Ishikawa (cell line): ENCODE results near the gene BIN1.

ENCODE experiments used
- CEBPB ChIP-seq: IDR thresholded peaks from 2 replicates; pipeline ENCODE4 v1.6.1; 2012
- CREB1 ChIP-seq: IDR thresholded peaks from 2 replicates; pipeline ENCODE4 v1.6.1; 2012; ENCODE audit warnings: low read depth
- EGR1 ChIP-seq: IDR thresholded peaks from 2 replicates; pipeline ENCODE4 v1.6.1; 2012
- EP300 ChIP-seq: IDR thresholded peaks from 2 replicates; pipeline ENCODE4 v1.6.1; 2012; ENCODE audit warnings: borderline replicate concordance
- FOXM1 ChIP-seq: IDR thresholded peaks from 2 replicates; pipeline ENCODE4 v1.6.1; 2012; ENCODE audit warnings: low read depth, borderline replicate concordance
- NFIC ChIP-seq: IDR thresholded peaks from 2 replicates; pipeline ENCODE4 v1.6.1; 2012
- RAD21 ChIP-seq: IDR thresholded peaks from 2 replicates; pipeline ENCODE4 v1.6.1; 2012; ENCODE audit warnings: low read depth
- TAF1 ChIP-seq: IDR thresholded peaks from 2 replicates; pipeline ENCODE4 v1.6.1; 2012; ENCODE audit warnings: low read depth, mild to moderate bottlenecking
- TCF12 ChIP-seq: IDR thresholded peaks from 2 replicates; pipeline ENCODE4 v1.6.1; 2012; ENCODE audit warnings: low read depth
- TEAD4 ChIP-seq: IDR thresholded peaks from 2 replicates; pipeline ENCODE4 v1.6.1; 2012
- USF1 ChIP-seq: IDR thresholded peaks from 2 replicates; pipeline ENCODE4 v1.6.1; 2012
- YY1 ChIP-seq: IDR thresholded peaks from 2 replicates; pipeline ENCODE4 v1.6.1; 2012; ENCODE audit warnings: low read depth
- ZBTB7A ChIP-seq: IDR thresholded peaks from 2 replicates; pipeline ENCODE4 v1.6.1; 2012; ENCODE audit warnings: low read depth
- TF ChIP-seq, protein P1 (sequence below): IDR thresholded peaks from 2 replicates; pipeline ENCODE4 v1.6.1; 2012; ENCODE audit warnings: low read depth, mild to moderate bottlenecking
- TF ChIP-seq, protein P2 (sequence below): IDR thresholded peaks from 2 replicates; pipeline ENCODE4 v1.6.1; 2012

BIN1 gene

GRCh38 chr2:127097841-127098651 lies 8.9 kb downstream of the BIN1 start:
- no peak for TF ChIP-seq CEBPB
- TF ChIP-seq FOXM1, result no peak
- no peak for TF ChIP-seq USF1
- TF ChIP-seq EGR1, result no peak
- no peak for TF ChIP-seq RAD21
- TF ChIP-seq EP300, result no peak
- TF ChIP-seq TCF12, result no peak
- no peak for TF ChIP-seq TEAD4
- TF ChIP-seq NFIC, result no peak
- TF ChIP-seq, protein P1, sequence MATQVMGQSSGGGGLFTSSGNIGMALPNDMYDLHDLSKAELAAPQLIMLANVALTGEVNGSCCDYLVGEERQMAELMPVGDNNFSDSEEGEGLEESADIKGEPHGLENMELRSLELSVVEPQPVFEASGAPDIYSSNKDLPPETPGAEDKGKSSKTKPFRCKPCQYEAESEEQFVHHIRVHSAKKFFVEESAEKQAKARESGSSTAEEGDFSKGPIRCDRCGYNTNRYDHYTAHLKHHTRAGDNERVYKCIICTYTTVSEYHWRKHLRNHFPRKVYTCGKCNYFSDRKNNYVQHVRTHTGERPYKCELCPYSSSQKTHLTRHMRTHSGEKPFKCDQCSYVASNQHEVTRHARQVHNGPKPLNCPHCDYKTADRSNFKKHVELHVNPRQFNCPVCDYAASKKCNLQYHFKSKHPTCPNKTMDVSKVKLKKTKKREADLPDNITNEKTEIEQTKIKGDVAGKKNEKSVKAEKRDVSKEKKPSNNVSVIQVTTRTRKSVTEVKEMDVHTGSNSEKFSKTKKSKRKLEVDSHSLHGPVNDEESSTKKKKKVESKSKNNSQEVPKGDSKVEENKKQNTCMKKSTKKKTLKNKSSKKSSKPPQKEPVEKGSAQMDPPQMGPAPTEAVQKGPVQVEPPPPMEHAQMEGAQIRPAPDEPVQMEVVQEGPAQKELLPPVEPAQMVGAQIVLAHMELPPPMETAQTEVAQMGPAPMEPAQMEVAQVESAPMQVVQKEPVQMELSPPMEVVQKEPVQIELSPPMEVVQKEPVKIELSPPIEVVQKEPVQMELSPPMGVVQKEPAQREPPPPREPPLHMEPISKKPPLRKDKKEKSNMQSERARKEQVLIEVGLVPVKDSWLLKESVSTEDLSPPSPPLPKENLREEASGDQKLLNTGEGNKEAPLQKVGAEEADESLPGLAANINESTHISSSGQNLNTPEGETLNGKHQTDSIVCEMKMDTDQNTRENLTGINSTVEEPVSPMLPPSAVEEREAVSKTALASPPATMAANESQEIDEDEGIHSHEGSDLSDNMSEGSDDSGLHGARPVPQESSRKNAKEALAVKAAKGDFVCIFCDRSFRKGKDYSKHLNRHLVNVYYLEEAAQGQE, result no peak
- no peak for TF ChIP-seq CREB1
- no peak for TF ChIP-seq YY1
- TF ChIP-seq, protein P2, sequence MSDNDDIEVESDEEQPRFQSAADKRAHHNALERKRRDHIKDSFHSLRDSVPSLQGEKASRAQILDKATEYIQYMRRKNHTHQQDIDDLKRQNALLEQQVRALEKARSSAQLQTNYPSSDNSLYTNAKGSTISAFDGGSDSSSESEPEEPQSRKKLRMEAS, result no peak
- TF ChIP-seq ZBTB7A, result no peak
- no peak for TF ChIP-seq TAF1

- TF ChIP-seq CREB1 (no peak), YY1 (no peak)
Observed at GRCh38 chr2:127097471-127097765, 9.5 kb downstream of the BIN1 start.

DNA sequence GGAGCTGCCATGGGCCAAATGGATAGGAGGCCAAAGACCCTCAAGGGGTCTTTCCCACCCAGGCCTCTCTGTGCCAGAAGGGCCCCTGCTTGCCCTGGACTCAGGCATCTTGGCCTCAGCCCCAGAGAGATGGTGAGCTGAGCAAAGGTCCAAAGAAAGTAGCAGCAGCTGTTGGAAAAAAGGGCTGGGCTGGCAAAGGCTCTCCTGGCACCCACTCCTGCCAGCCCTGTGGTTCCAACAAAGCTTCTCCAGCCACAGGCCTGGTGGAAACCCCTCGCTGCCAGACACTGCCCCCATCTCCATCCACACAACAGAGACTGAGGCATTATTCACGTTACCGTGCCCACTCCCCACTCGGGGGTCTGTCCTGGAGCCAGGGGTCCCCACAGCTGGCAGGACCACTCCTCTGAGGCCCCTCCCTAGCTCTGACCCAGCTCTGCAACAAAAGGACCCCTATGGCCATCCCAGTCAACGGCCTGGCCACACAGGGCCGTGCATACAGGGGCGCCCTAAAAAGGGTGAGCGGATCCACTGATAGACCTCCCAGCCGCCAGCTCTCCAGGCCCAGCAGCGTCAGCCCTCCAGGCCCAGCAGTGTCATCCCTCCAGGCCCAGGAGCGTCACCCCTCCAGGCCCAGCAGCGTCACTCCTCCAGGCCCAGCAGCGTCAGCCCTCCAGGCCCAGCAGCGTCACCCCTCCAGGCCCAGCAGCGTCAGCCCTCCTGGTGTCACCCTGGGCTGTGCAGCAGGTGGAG lies 10.1 kb downstream of the BIN1 start:
- TF ChIP-seq TCF12 (no peak), ZBTB7A (no peak), YY1 (no peak), CEBPB (no peak), USF1 (no peak), RAD21 (no peak), TAF1 (no peak), EGR1 (no peak), NFIC (no peak)
- TF ChIP-seq, protein P2, result no peak
- TF ChIP-seq, protein P1, result no peak

DNA sequence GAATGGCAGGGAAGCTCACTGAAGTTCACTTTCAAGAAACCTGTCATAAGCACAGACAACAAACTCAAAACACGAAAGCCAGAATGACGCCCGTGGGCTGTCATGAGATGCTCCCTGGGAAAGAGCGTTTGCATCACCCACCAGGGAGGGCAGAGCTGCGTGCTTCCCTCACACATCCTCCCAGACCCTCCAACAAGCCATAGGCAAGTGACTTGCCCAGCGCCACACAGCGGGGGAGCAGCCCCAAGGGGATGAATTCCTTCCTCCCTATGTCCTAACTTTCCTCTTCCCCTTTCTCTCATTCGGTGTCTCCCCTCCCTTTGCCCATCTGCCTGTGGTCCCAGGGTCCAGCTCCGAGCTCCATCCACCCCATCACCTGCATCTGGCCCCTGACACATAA lies 10.7 kb downstream of the BIN1 start:
- TF ChIP-seq YY1, result no peak
- TF ChIP-seq, protein P1, result no peak
- no peak for TF ChIP-seq FOXM1
- no peak for TF ChIP-seq EGR1
- TF ChIP-seq USF1, result no peak
- no peak for TF ChIP-seq ZBTB7A
- TF ChIP-seq TAF1, result no peak
- TF ChIP-seq, protein P2, result no peak
- TF ChIP-seq EP300, result no peak
